Trophoblast cell (in vitro differentiated cells and primary cell): ENCODE data around the gene OR10D3. TPM values are rescaled to one million over a fixed set of nuclear protein-coding genes. Genes with fewer than 3 reads are reported as not detected.

Experiments used
- DNase-seq, 2 donors: peaks; one replicate each; pipeline ENCODE4 v3.0.0-alpha.2; 2016
- H2AFZ ChIP-seq: 2 replicates; pipeline ENCODE4 v1.6.1; 2013; ENCODE audit warnings: low read length, moderate library complexity, mild to moderate bottlenecking; ENCODE audit not compliant: insufficient read depth, poor library complexity
- H2AK5ac ChIP-seq: 2 replicates; pipeline ENCODE4 v1.6.1; 2013; ENCODE audit warnings: mild to moderate bottlenecking, low read length
- H2BK120ac ChIP-seq: 2 replicates; pipeline ENCODE4 v1.6.1; 2013; ENCODE audit warnings: low read length, mild to moderate bottlenecking, moderate library complexity; ENCODE audit not compliant: insufficient read depth, poor library complexity
- H2BK12ac ChIP-seq: 2 replicates; pipeline ENCODE4 v1.6.1; 2013; ENCODE audit warnings: mild to moderate bottlenecking, low read length, moderate library complexity
- H2BK5ac ChIP-seq: 2 replicates; pipeline ENCODE4 v1.6.1; 2013; ENCODE audit warnings: low read length, low read depth, moderate library complexity, mild to moderate bottlenecking; ENCODE audit not compliant: poor library complexity
- H3K14ac ChIP-seq: 2 replicates; pipeline ENCODE4 v1.6.1; 2013; ENCODE audit warnings: mild to moderate bottlenecking, low read length
- H3K18ac ChIP-seq: 2 replicates; pipeline ENCODE4 v1.6.1; 2013; ENCODE audit warnings: mild to moderate bottlenecking, low read length
- H3K23ac ChIP-seq: 2 replicates; pipeline ENCODE4 v1.6.1; 2013; ENCODE audit warnings: low read length
- H3K27ac ChIP-seq: 2 replicates; pipeline ENCODE4 v1.5.1; 2013; ENCODE audit warnings: low read depth, mild to moderate bottlenecking, inconsistent platforms, low read length, moderate library complexity
- H3K27me3 ChIP-seq: 2 replicates; pipeline ENCODE4 v1.6.1; 2013; ENCODE audit warnings: inconsistent platforms, mild to moderate bottlenecking, low read length, moderate library complexity; ENCODE audit not compliant: insufficient read depth
- H3K36me3 ChIP-seq, 2 experiments: 1 replicate in 1 of 2; 2 replicates in 1 of 2; pipeline ENCODE4 v1.6.1; 2013; ENCODE audit warnings: low read length in 2 of 2, mild to moderate bottlenecking in 2 of 2, moderate library complexity in 1 of 2; ENCODE audit not compliant: insufficient read depth in 2 of 2, control insufficient read depth in 1 of 2
- H3K4ac ChIP-seq: 2 replicates; pipeline ENCODE4 v1.6.1; 2013; ENCODE audit warnings: low read depth, mild to moderate bottlenecking, low read length, moderate library complexity
- H3K4me1 ChIP-seq, 2 experiments: 1 replicate in 1 of 2; 2 replicates in 1 of 2; pipeline ENCODE4 v1.6.1; 2013; ENCODE audit warnings: low read length in 2 of 2, mild to moderate bottlenecking in 2 of 2, moderate library complexity in 1 of 2; ENCODE audit not compliant: insufficient read depth in 2 of 2, control insufficient read depth in 1 of 2
- H3K4me2 ChIP-seq: 2 replicates; pipeline ENCODE4 v1.6.1; 2013; ENCODE audit warnings: inconsistent platforms, mild to moderate bottlenecking, low read length, moderate library complexity
- H3K4me3 ChIP-seq: 2 replicates; pipeline ENCODE4 v1.5.1; 2013; ENCODE audit warnings: mild to moderate bottlenecking, low read depth, low read length, inconsistent platforms
- H3K79me1 ChIP-seq: one replicate; pipeline ENCODE4 v1.6.1; 2013; ENCODE audit warnings: low read length
- H3K79me2 ChIP-seq: 2 replicates; pipeline ENCODE4 v1.6.1; 2013; ENCODE audit warnings: low read length, mild to moderate bottlenecking; ENCODE audit not compliant: control insufficient read depth, insufficient read depth, poor library complexity
- H3K9ac ChIP-seq: 2 replicates; pipeline ENCODE4 v1.6.1; 2013; ENCODE audit warnings: mild to moderate bottlenecking, low read length
- H3K9me3 ChIP-seq: 2 replicates; pipeline ENCODE4 v1.6.1; 2013; ENCODE audit warnings: low read depth, mild to moderate bottlenecking, control low read depth, inconsistent platforms, low read length; ENCODE audit not compliant: insufficient read depth
- H4K12ac ChIP-seq: 2 replicates; pipeline ENCODE4 v1.6.1; 2013; ENCODE audit warnings: low read depth, mild to moderate bottlenecking, low read length, moderate library complexity
- H4K8ac ChIP-seq: 2 replicates; pipeline ENCODE4 v1.6.1; 2013; ENCODE audit warnings: low read depth, mild to moderate bottlenecking, low read length, moderate library complexity
- H4K91ac ChIP-seq: one replicate; pipeline ENCODE4 v1.6.1; 2013; ENCODE audit warnings: low read depth, mild to moderate bottlenecking, low read length, moderate library complexity
- WGBS: extraction: QIAGEN DNeasy Blood & Tissue Kit; methylation state at CpG from one replicate; pipeline ENCODE4 v1.1.7; 2013; ENCODE audit warnings: missing lambda C conversion rate; ENCODE audit not compliant: insufficient read length, insufficient coverage; ENCODE audit errors: extremely low coverage; 5-methylcytosine and 5-hydroxymethylcytosine counted together
- polyA plus RNA-seq: library from polyadenylated mRNA; stranded (reverse); fragments of 200-250 nt; gene quantifications from 2 replicates; pipeline ENCODE4 v1.2.3, GENCODE V29; 2013

OR10D3 gene
- not detected in 2 replicates for polyA plus RNA-seq

GRCh38 chr11:124183068-124183467 lies at the start of gene OR10D3:
Gene OR10D3, plus strand, starts transcription at chr11:124183345. Its CDS starts 1,925 bp downstream, at chr11:124185270.
- Histone ChIP-seq H3K18ac (no peak within 1 kb of the TSS), H4K8ac (no peak within 1 kb of the TSS), H2BK5ac (no peak within 1 kb of the TSS), H4K12ac (no peak within 1 kb of the TSS), H3K9me3 (peaks cover 2% of the 10 kb centered on the region), H3K27me3 (no peaks in the 10 kb centered on the region), H3K9ac (no peak within 1 kb of the TSS), H3K79me2 (no peaks in the 10 kb centered on the region), H3K23ac (no peak within 1 kb of the TSS), H3K4ac (no peak within 1 kb of the TSS), H2AFZ (no peak within 1 kb of the TSS), H3K4me3 (no peak within 1 kb of the TSS), H3K4me2 (no peak within 1 kb of the TSS), H3K79me1 (no peaks in the 10 kb centered on the region), H4K91ac (no peak within 1 kb of the TSS), H3K4me1 (no peaks in the 10 kb centered on the region), H2BK12ac (no peak within 1 kb of the TSS), H2BK120ac (no peak within 1 kb of the TSS), H3K14ac (no peak within 1 kb of the TSS), H3K27ac (no peak within 1 kb of the TSS), H2AK5ac (no peak within 1 kb of the TSS), H3K36me3 (no peaks in the 10 kb centered on the region)
- no peak for DNase-seq
- no CpG with 5 or more reads among the region's 3 CpGs for WGBS

GRCh38 chr11:124143034-124143433 lies 40.1 kb upstream of the OR10D3 start:
- no peak overlapping the region for H2BK120ac ChIP-seq
- H2AK5ac ChIP-seq = no peak overlapping the region
- no peak overlapping the region for H3K4ac ChIP-seq
- no peak overlapping the region for H2BK12ac ChIP-seq
- no peak overlapping the region for H3K4me2 ChIP-seq
- no peak overlapping the region for H4K8ac ChIP-seq
- H3K27ac ChIP-seq = no peak overlapping the region
- H3K14ac ChIP-seq = no peak overlapping the region
- no peak overlapping the region for H3K9ac ChIP-seq
- no peak for DNase-seq
- no peaks in the 10 kb centered on the region for H3K27me3 ChIP-seq
- H3K36me3 ChIP-seq = no peaks in the 10 kb centered on the region
- no peaks in the 10 kb centered on the region for H3K4me1 ChIP-seq
- no peak overlapping the region for H3K4me3 ChIP-seq
- H3K23ac ChIP-seq = no peak overlapping the region
- no peak overlapping the region for H2AFZ ChIP-seq
- no peak overlapping the region for H2BK5ac ChIP-seq
- no CpG with 5 or more reads among the region's 2 CpGs for whole genome bisulfite sequencing
- no peaks in the 10 kb centered on the region for H3K79me2 ChIP-seq
- no peak overlapping the region for H4K91ac ChIP-seq
- H4K12ac ChIP-seq = no peak overlapping the region
- H3K18ac ChIP-seq = no peak overlapping the region
- no peaks in the 10 kb centered on the region for H3K79me1 ChIP-seq
- no peaks in the 10 kb centered on the region for H3K9me3 ChIP-seq

- Histone ChIP-seq H3K9me3 (no peaks in the 10 kb centered on the region), H3K79me1 (no peaks in the 10 kb centered on the region), H3K27ac (no peak overlapping the region), H2BK12ac (no peak overlapping the region), H3K4me3 (no peak overlapping the region), H3K9ac (no peak overlapping the region), H4K12ac (no peak overlapping the region), H2AFZ (no peak overlapping the region), H3K4me2 (no peak overlapping the region), H2AK5ac (no peak overlapping the region), H4K8ac (no peak overlapping the region), H4K91ac (no peak overlapping the region), H2BK120ac (no peak overlapping the region), H3K4ac (no peak overlapping the region), H3K18ac (no peak overlapping the region), H3K14ac (no peak overlapping the region), H3K36me3 (no peaks in the 10 kb centered on the region), H3K79me2 (no peaks in the 10 kb centered on the region), H3K27me3 (no peaks in the 10 kb centered on the region), H2BK5ac (no peak overlapping the region), H3K4me1 (no peaks in the 10 kb centered on the region), H3K23ac (no peak overlapping the region)
- WGBS = no CpG with 5 or more reads among the region's 2 CpGs
- no peak for DNase-seq
Observed at GRCh38 chr11:124147951-124148350, 35.2 kb upstream of the OR10D3 start.

GRCh38 chr11:124150684-124151083 lies 32.5 kb upstream of the OR10D3 start:
- no peak overlapping the region for H2BK120ac ChIP-seq
- H3K79me1 ChIP-seq = no peaks in the 10 kb centered on the region
- H3K36me3 ChIP-seq = no peaks in the 10 kb centered on the region
- H2AK5ac ChIP-seq = no peak overlapping the region
- H3K4me1 ChIP-seq = no peaks in the 10 kb centered on the region
- no CpG with 5 or more reads among the region's 5 CpGs for WGBS
- no peak overlapping the region for H3K14ac ChIP-seq
- H4K12ac ChIP-seq = no peak overlapping the region
- no peaks in the 10 kb centered on the region for H3K27me3 ChIP-seq
- H4K8ac ChIP-seq = no peak overlapping the region
- no peak overlapping the region for H3K4me3 ChIP-seq
- no peak overlapping the region for H3K18ac ChIP-seq
- no peak overlapping the region for H2BK12ac ChIP-seq
- no peaks in the 10 kb centered on the region for H3K79me2 ChIP-seq
- H2BK5ac ChIP-seq = no peak overlapping the region
- H4K91ac ChIP-seq = no peak overlapping the region
- H3K23ac ChIP-seq = no peak overlapping the region
- DNase-seq = no peak
- H3K4me2 ChIP-seq = no peak overlapping the region
- no peak overlapping the region for H2AFZ ChIP-seq
- H3K4ac ChIP-seq = no peak overlapping the region
- H3K27ac ChIP-seq = no peak overlapping the region
- H3K9ac ChIP-seq = no peak overlapping the region
- no peaks in the 10 kb centered on the region for H3K9me3 ChIP-seq
